Common myeloid progenitor, CD34-positive (primary cell): Measurements from ENCODE around the gene VPS37C.
"Not testable (repeated sequence)": the region's sequence is repeated elsewhere in the genome, so short reads cannot be mapped to it uniquely, and the experiment has no call there.

ENCODE experiments used
- CTCF ChIA-PET: fragments of 350-600 bp; sonication (Branson Sonifier 250); formaldehyde crosslinking; loops from one replicate; lab custom pipeline; 2021; ENCODE audit warnings: antibody characterized with exemption; lab: Charles Lee
- POLR2A ChIA-PET: fragments of 350-600 bp; sonication (Branson Sonifier 250); formaldehyde crosslinking; loops from one replicate; lab custom pipeline; 2021; ENCODE audit warnings: antibody characterized with exemption; lab: Charles Lee
- DNase-seq, 3 donors: peaks; one replicate each; pipeline versions ENCODE4 v3.0.0 to v3.0.0-alpha.2; 2013
- H3K27ac ChIP-seq, 2 experiments: 1 replicate in 1 of 2; 2 replicates in 1 of 2; pipeline ENCODE4 v1.7.0; 2013; ENCODE audit warnings: inconsistent platforms in 2 of 2, low read length in 2 of 2, mild to moderate bottlenecking in 2 of 2, low read depth in 1 of 2, moderate library complexity in 1 of 2; ENCODE audit not compliant: severe bottlenecking in 2 of 2, insufficient read depth in 1 of 2, poor library complexity in 1 of 2
- H3K27me3 ChIP-seq, 5 experiments: replicated peaks in 2 of 5; 1 replicate in 3 of 5; 2 replicates in 2 of 5; pipeline versions ENCODE4 v1.6.1 to v1.7.0; 2013; ENCODE audit warnings: low read length in 4 of 5, mild to moderate bottlenecking in 2 of 5, moderate library complexity in 2 of 5, inconsistent platforms in 1 of 5; ENCODE audit not compliant: insufficient read depth in 5 of 5, control insufficient read depth in 4 of 5
- H3K36me3 ChIP-seq, 4 experiments: 1 replicate in 2 of 4; 2 replicates in 2 of 4; pipeline versions ENCODE4 v1.6.1 to v1.7.0; 2013; ENCODE audit warnings: low read length in 3 of 4, control low read depth in 1 of 4, mild to moderate bottlenecking in 1 of 4; ENCODE audit not compliant: control insufficient read depth in 4 of 4, insufficient read depth in 4 of 4
- H3K4me1 ChIP-seq, 4 experiments: 1 replicate in 3 of 4; 2 replicates in 1 of 4; pipeline versions ENCODE4 v1.6.1 to v1.7.1; 2013; ENCODE audit warnings: low read length in 3 of 4, mild to moderate bottlenecking in 3 of 4, control low read depth in 1 of 4, inconsistent platforms in 1 of 4, moderate library complexity in 1 of 4; ENCODE audit not compliant: control insufficient read depth in 4 of 4, insufficient read depth in 4 of 4; ENCODE audit errors: control extremely low read depth in 1 of 4
- H3K4me3 ChIP-seq, 7 experiments: 1 replicate in 4 of 7; 2 replicates in 3 of 7; pipeline versions ENCODE4 v1.5.1 to v1.7.0; 2013; ENCODE audit warnings: mild to moderate bottlenecking in 7 of 7, low read length in 6 of 7, moderate library complexity in 6 of 7, inconsistent platforms in 2 of 7, low read depth in 2 of 7, control low read depth in 1 of 7; ENCODE audit not compliant: insufficient read depth in 4 of 7, control insufficient read depth in 1 of 7; ENCODE audit errors: extremely low read depth in 1 of 7
- H3K9me3 ChIP-seq, 5 experiments: 1 replicate in 4 of 5; 2 replicates in 1 of 5; pipeline versions ENCODE4 v1.6.1 to v1.7.1; 2013; ENCODE audit warnings: low read length in 4 of 5, mild to moderate bottlenecking in 2 of 5, inconsistent platforms in 1 of 5, low read depth in 1 of 5, moderate library complexity in 1 of 5; ENCODE audit not compliant: control insufficient read depth in 4 of 5, insufficient read depth in 2 of 5; ENCODE audit errors: control extremely low read depth in 1 of 5
- WGBS: methylation state at CpG from one replicate; pipeline ENCODE4 v1.1.5; 2013; ENCODE audit not compliant: insufficient coverage; 5-methylcytosine and 5-hydroxymethylcytosine counted together

VPS37C gene

GRCh38 chr11:61189933-61190332 is 28.7 kb upstream of the VPS37C start:
- H3K4me1 ChIP-seq = no peaks in the 10 kb centered on the region
- no peak overlapping the region for H3K27ac ChIP-seq
- no peak for DNase-seq
- H3K4me3 ChIP-seq = no peak overlapping the region
- ChIA-PET CTCF (interaction anchor here (0.7 to 8.3 kb wide), 4 partner anchors 15 to 60 kb away, joined by 3 to 109 read pairs (median 3); no protein-coding TSS in a partner anchor), POLR2A (no interaction called here)
- H3K9me3 ChIP-seq = peaks cover 0 to 4% (median 0%) of the 10 kb centered on the region in 5 experiments
- H3K27me3 ChIP-seq = no peaks in the 10 kb centered on the region
- no peaks in the 10 kb centered on the region for H3K36me3 ChIP-seq
- WGBS = 89% methylated on average over 8 of the region's 8 CpGs

- Histone ChIP-seq H3K27ac (no peak overlapping the region), H3K4me3 (no peak overlapping the region), H3K27me3 (no peaks in the 10 kb centered on the region), H3K4me1 (no peaks in the 10 kb centered on the region), H3K36me3 (no peaks in the 10 kb centered on the region), H3K9me3 (peaks cover 0 to 4% (median 0%) of the 10 kb centered on the region in 5 experiments)
- POLR2A ChIA-PET = no interaction called here
- 0% methylated on average over 3 of the region's 11 CpGs for WGBS
- peak; percentile 83 to 90 (median 84) for DNase-seq
- CTCF ChIA-PET = interaction anchor here (0.8 to 8.3 kb wide), 14 partner anchors 9 to 357 kb away, joined by 3 to 109 read pairs (median 6); no protein-coding TSS in a partner anchor
Measured at GRCh38 chr11:61187505-61188130, 26.4 kb upstream of the VPS37C start.

GRCh38 chr11:61186504-61186903 is 25.3 kb upstream of the VPS37C start:
- POLR2A ChIA-PET = interaction anchor here (0.6 kb wide), 1 partner anchor 11 kb away, joined by 3 read pairs; no protein-coding TSS in a partner anchor
- Histone ChIP-seq H3K36me3 (no peaks in the 10 kb centered on the region), H3K4me3 (no peak overlapping the region), H3K4me1 (no peaks in the 10 kb centered on the region), H3K9me3 (peaks cover 0 to 4% (median 0%) of the 10 kb centered on the region in 5 experiments), H3K27ac (no peak overlapping the region), H3K27me3 (no peaks in the 10 kb centered on the region)
- CTCF ChIA-PET = interaction anchor here (1.0 to 8.3 kb wide), 9 partner anchors 8 to 361 kb away, joined by 3 to 109 read pairs (median 9); no protein-coding TSS in a partner anchor
- DNase-seq = no peak
- WGBS = 92% methylated on average over 4 of the region's 8 CpGs

- no peak for DNase-seq
- Histone ChIP-seq H3K36me3 (no peaks in the 10 kb centered on the region), H3K4me1 (no peaks in the 10 kb centered on the region), H3K9me3 (no peaks in the 10 kb centered on the region), H3K27ac (no peak overlapping the region), H3K4me3 (no peak overlapping the region), H3K27me3 (no peaks in the 10 kb centered on the region)
- WGBS = 100% methylated on average over 3 of the region's 4 CpGs
- CTCF ChIA-PET = interaction anchor here (8.3 kb wide), 1 partner anchor 54 kb away, joined by 109 read pairs; no protein-coding TSS in a partner anchor
- POLR2A ChIA-PET = interaction anchor here (0.7 kb wide), 1 partner anchor 171 kb away, joined by 3 read pairs; no protein-coding TSS in a partner anchor
Measured at GRCh38 chr11:61183645-61184044, 22.4 kb upstream of the VPS37C start.

GRCh38 chr11:61181489-61181888 is 20.3 kb upstream of the VPS37C start:
- Histone ChIP-seq H3K27me3 (no peaks in the 10 kb centered on the region), H3K36me3 (no peaks in the 10 kb centered on the region), H3K9me3 (no peaks in the 10 kb centered on the region), H3K4me1 (no peaks in the 10 kb centered on the region), H3K27ac (no peak overlapping the region), H3K4me3 (no peak overlapping the region)
- POLR2A ChIA-PET = no interaction called here
- DNase-seq = no peak
- CTCF ChIA-PET = interaction anchor here (1.4 kb wide), 1 partner anchor 49 kb away, joined by 3 read pairs; no protein-coding TSS in a partner anchor
- 81% methylated on average over 2 of the region's 4 CpGs for WGBS

- DNase-seq, H3K4me1 ChIP-seq, H3K9me3 ChIP-seq, H3K4me3 ChIP-seq, H3K27ac ChIP-seq, H3K27me3 ChIP-seq, H3K36me3 ChIP-seq, POLR2A ChIA-PET: not testable (repeated sequence)
- CTCF ChIA-PET = interaction anchor here (0.7 to 1.4 kb wide), 2 partner anchors 48 to 202 kb away, joined by 3 read pairs; no protein-coding TSS in a partner anchor
- WGBS = 97% methylated on average over 6 of the region's 6 CpGs
Measured at GRCh38 chr11:61180205-61180604, 19.0 kb upstream of the VPS37C start.

- Histone ChIP-seq H3K27ac (no peak overlapping the region), H3K36me3 (no peaks in the 10 kb centered on the region), H3K27me3 (no peaks in the 10 kb centered on the region), H3K9me3 (peaks cover 0 to 4% (median 0%) of the 10 kb centered on the region in 5 experiments), H3K4me1 (peaks cover 5 to 13% (median 10%) of the 10 kb centered on the region in 4 experiments), H3K4me3 (no peak overlapping the region)
- DNase-seq = no peak
- ChIA-PET CTCF (interaction anchor here (1.0 to 2.9 kb wide), 3 partner anchors 11 to 37 kb away, joined by 5 to 9 read pairs (median 5); no protein-coding TSS in a partner anchor), POLR2A (interaction anchor here (1.2 kb wide), 1 partner anchor 13 kb away, joined by 3 read pairs; no protein-coding TSS in a partner anchor)
- 100% methylated on average over 5 of the region's 6 CpGs for WGBS
Measured at GRCh38 chr11:61176446-61176845, 15.2 kb upstream of the VPS37C start.
